ENCODE data around the gene NUDCD3.

The NUDCD3 gene

DNA sequence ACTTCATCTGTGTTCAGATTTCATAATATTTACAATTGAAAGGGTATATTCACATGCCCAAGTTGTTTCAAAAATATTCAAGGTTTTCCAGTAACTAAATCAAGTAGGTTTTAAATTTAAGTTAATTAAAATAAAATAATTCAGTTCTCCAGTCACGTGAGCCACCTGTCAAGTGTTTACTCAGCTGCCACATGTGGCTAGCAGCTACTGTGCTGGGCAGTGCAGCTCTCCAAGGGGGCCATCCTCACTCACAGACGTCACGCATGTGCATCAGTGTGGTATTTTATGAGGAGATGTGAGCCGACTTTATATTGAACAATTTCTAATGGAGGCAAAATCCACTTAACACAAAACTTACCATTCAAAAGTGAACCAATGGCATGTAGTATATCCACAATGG is 95.4 kb downstream of the NUDCD3 start:
- TF ChIP-seq RARB (CRISPR knock-in tag; IDR thresholded peaks at IDR 0.05), result no peak
- peak; percentile 68; the same call in 1 of the 2 replicates for TF ChIP-seq TCF4 (CRISPR knock-in tag; IDR thresholded peaks at IDR 0.05; ENCODE audit: borderline replicate concordance)
- no peak for ATAC-seq

DNA sequence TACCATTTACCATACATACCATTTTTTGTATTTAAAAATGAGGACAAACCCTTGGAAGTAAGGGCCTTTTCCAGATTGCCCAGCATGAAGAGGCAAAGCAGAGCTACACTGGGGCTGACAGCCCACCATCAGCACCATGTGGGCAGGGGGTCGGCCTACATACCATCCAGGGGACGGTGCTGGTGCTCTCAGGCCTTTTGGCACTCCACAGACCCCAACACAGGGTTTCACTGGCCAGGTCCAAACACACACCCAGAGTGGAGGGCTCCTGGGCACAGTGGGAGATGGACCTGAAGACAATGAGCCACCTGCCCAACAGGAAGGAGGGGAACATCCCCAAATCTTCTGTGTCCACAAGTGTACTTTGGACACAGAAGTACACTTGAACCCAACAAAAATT is 95.8 kb downstream of the NUDCD3 start:
- TF ChIP-seq SNAI2 (CRISPR knock-in tag; IDR thresholded peaks at IDR 0.05) (no peak), TCF4 (CRISPR knock-in tag; IDR thresholded peaks at IDR 0.05; ENCODE audit: borderline replicate concordance) (no peak), PPARA (CRISPR knock-in tag; IDR thresholded peaks at IDR 0.05; ENCODE audit: borderline replicate concordance) (no peak), ZC3H10 (CRISPR knock-in tag; IDR thresholded peaks at IDR 0.05) (no peak)
- TF ChIP-seq, protein P1, sequence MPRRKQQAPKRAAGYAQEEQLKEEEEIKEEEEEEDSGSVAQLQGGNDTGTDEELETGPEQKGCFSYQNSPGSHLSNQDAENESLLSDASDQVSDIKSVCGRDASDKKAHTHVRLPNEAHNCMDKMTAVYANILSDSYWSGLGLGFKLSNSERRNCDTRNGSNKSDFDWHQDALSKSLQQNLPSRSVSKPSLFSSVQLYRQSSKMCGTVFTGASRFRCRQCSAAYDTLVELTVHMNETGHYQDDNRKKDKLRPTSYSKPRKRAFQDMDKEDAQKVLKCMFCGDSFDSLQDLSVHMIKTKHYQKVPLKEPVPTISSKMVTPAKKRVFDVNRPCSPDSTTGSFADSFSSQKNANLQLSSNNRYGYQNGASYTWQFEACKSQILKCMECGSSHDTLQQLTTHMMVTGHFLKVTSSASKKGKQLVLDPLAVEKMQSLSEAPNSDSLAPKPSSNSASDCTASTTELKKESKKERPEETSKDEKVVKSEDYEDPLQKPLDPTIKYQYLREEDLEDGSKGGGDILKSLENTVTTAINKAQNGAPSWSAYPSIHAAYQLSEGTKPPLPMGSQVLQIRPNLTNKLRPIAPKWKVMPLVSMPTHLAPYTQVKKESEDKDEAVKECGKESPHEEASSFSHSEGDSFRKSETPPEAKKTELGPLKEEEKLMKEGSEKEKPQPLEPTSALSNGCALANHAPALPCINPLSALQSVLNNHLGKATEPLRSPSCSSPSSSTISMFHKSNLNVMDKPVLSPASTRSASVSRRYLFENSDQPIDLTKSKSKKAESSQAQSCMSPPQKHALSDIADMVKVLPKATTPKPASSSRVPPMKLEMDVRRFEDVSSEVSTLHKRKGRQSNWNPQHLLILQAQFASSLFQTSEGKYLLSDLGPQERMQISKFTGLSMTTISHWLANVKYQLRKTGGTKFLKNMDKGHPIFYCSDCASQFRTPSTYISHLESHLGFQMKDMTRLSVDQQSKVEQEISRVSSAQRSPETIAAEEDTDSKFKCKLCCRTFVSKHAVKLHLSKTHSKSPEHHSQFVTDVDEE (CRISPR knock-in tag; IDR thresholded peaks at IDR 0.05), result no peak
- ATAC-seq, result no peak

DNA sequence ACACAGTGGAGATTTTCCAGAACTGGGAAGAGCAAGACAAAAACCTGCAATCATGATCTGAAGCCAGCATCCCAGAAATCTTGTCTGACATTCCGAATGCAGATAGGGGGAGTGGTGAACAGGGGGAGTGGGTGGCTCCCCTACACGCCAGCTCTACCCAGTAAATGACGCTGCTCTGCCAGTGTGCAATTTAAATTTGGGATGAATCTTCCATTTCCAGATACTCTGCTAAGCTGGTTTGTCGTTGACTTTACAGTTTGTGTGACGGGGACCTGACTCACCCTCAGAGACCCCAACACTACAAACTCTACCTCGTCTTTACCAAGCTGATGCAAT is 96.4 kb downstream of the NUDCD3 start:
- TF ChIP-seq ZC3H10 (CRISPR knock-in tag; IDR thresholded peaks at IDR 0.05) (no peak), ZFP3 (CRISPR knock-in tag; IDR thresholded peaks at IDR 0.05) (no peak), ISL1 (CRISPR knock-in tag; IDR thresholded peaks at IDR 0.05) (no peak), PPARA (CRISPR knock-in tag; IDR thresholded peaks at IDR 0.05; ENCODE audit: borderline replicate concordance) (no peak), ARNTL (CRISPR knock-in tag; IDR thresholded peaks at IDR 0.05; ENCODE audit: borderline replicate concordance, low read depth) (no peak), TOX (CRISPR knock-in tag; IDR thresholded peaks at IDR 0.05; ENCODE audit: borderline replicate concordance) (no peak), RARB (CRISPR knock-in tag; IDR thresholded peaks at IDR 0.05) (no peak), SNAI2 (CRISPR knock-in tag; IDR thresholded peaks at IDR 0.05) (no peak), ZNF565 (CRISPR knock-in tag; conservative IDR thresholded peaks at IDR 0.05; ENCODE audit: low read depth) (no peak), ESRRG (CRISPR knock-in tag; IDR thresholded peaks at IDR 0.05) (no peak), OSR1 (CRISPR knock-in tag; IDR thresholded peaks at IDR 0.05) (no peak), ZFP30 (CRISPR knock-in tag; IDR thresholded peaks at IDR 0.05) (no peak), ZNF8 (CRISPR knock-in tag; IDR thresholded peaks at IDR 0.05) (no peak), BACH2 (CRISPR knock-in tag; IDR thresholded peaks at IDR 0.05; ENCODE audit: borderline replicate concordance) (no peak), TCF4 (CRISPR knock-in tag; IDR thresholded peaks at IDR 0.05; ENCODE audit: borderline replicate concordance) (no peak)
- TF ChIP-seq, protein P2, sequence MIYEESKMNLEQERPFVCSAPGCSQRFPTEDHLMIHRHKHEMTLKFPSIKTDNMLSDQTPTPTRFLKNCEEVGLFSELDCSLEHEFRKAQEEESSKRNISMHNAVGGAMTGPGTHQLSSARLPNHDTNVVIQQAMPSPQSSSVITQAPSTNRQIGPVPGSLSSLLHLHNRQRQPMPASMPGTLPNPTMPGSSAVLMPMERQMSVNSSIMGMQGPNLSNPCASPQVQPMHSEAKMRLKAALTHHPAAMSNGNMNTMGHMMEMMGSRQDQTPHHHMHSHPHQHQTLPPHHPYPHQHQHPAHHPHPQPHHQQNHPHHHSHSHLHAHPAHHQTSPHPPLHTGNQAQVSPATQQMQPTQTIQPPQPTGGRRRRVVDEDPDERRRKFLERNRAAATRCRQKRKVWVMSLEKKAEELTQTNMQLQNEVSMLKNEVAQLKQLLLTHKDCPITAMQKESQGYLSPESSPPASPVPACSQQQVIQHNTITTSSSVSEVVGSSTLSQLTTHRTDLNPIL (CRISPR knock-in tag; IDR thresholded peaks at IDR 0.05; ENCODE audit: low read depth), result no peak
- TF ChIP-seq, protein P3, sequence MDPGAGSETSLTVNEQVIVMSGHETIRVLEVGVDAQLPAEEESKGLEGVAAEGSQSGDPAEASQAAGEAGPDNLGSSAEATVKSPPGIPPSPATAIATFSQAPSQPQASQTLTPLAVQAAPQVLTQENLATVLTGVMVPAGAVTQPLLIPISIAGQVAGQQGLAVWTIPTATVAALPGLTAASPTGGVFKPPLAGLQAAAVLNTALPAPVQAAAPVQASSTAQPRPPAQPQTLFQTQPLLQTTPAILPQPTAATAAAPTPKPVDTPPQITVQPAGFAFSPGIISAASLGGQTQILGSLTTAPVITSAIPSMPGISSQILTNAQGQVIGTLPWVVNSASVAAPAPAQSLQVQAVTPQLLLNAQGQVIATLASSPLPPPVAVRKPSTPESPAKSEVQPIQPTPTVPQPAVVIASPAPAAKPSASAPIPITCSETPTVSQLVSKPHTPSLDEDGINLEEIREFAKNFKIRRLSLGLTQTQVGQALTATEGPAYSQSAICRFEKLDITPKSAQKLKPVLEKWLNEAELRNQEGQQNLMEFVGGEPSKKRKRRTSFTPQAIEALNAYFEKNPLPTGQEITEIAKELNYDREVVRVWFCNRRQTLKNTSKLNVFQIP (CRISPR knock-in tag; IDR thresholded peaks at IDR 0.05; ENCODE audit: borderline replicate concordance, low read depth), result no peak
- TF ChIP-seq, protein P4, sequence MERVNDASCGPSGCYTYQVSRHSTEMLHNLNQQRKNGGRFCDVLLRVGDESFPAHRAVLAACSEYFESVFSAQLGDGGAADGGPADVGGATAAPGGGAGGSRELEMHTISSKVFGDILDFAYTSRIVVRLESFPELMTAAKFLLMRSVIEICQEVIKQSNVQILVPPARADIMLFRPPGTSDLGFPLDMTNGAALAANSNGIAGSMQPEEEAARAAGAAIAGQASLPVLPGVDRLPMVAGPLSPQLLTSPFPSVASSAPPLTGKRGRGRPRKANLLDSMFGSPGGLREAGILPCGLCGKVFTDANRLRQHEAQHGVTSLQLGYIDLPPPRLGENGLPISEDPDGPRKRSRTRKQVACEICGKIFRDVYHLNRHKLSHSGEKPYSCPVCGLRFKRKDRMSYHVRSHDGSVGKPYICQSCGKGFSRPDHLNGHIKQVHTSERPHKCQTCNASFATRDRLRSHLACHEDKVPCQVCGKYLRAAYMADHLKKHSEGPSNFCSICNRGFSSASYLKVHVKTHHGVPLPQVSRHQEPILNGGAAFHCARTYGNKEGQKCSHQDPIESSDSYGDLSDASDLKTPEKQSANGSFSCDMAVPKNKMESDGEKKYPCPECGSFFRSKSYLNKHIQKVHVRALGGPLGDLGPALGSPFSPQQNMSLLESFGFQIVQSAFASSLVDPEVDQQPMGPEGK (CRISPR knock-in tag; IDR thresholded peaks at IDR 0.05; ENCODE audit: borderline replicate concordance), result no peak
- TF ChIP-seq, protein P1 (CRISPR knock-in tag; IDR thresholded peaks at IDR 0.05), result no peak

More for the DNA sequence above, 96.4 kb downstream of the NUDCD3 start:
- no peak for ATAC-seq

Data from SK-N-SH treated with all-trans-retinoic acid at 6 μM for 48 hours (cell line).